NT2/D1 (cell line): ENCODE measurements around the gene ZNF792.

Experiments
- SUZ12 ChIP-seq: IDR thresholded peaks from 2 replicates; pipeline ENCODE4 v1.6.1; 2011; ENCODE audit not compliant: insufficient read length, insufficient read depth; ENCODE audit errors: extremely low read depth
- YY1 ChIP-seq: IDR thresholded peaks from 2 replicates; pipeline ENCODE4 v1.6.1; 2011; ENCODE audit not compliant: insufficient read length, insufficient read depth
- ZNF274 ChIP-seq: IDR thresholded peaks from 2 replicates; pipeline ENCODE4 v1.6.1; 2011; ENCODE audit warnings: mild to moderate bottlenecking, low read depth, low read length

GRCh38 chr19:34998777-34999497 is 34.9 kb upstream of the ZNF792 start:
- no peak for TF ChIP-seq ZNF274
- no peak for TF ChIP-seq YY1
- no peak for TF ChIP-seq SUZ12
